Keratinocyte (primary cell): ENCODE results near the gene C2. TPM values are rescaled to one million over a fixed set of nuclear protein-coding genes. Genes with fewer than 3 reads are reported as not detected.
"Not testable (repeated sequence)": the region's sequence is repeated elsewhere in the genome, so short reads cannot be mapped to it uniquely, and the experiment has no call there.

Source experiments
- DNase-seq: peaks from one replicate; pipeline ENCODE4 v3.0.0-alpha.2; 2011; ENCODE audit warnings: low read depth, missing footprints, low spot score
- FAIRE-seq: peaks from 2 replicates; lab custom pipeline; 2011; peaks lifted over from hg19 to GRCh38; lab: Jason Lieb, UNC
- H2AFZ ChIP-seq: 2 replicates; pipeline ENCODE4 v1.6.0; 2012; ENCODE audit warnings: low read length, control low read depth, inconsistent platforms; ENCODE audit not compliant: control insufficient read depth
- H3K27ac ChIP-seq: 2 replicates; pipeline ENCODE4 v1.5.1; 2011; ENCODE audit warnings: low read length; ENCODE audit not compliant: control insufficient read depth, insufficient read depth
- H3K27me3 ChIP-seq: 3 replicates; pipeline ENCODE4 v1.6.0; 2011; ENCODE audit warnings: low read length; ENCODE audit not compliant: control insufficient read depth, insufficient read depth; ENCODE audit errors: extremely low read depth
- H3K36me3 ChIP-seq, 2 experiments: 2 replicates in 1 of 2; 3 replicates in 1 of 2; pipeline ENCODE4 v1.5.1; 2011; ENCODE audit warnings: low read length in 2 of 2, mild to moderate bottlenecking in 1 of 2; ENCODE audit not compliant: control insufficient read depth in 2 of 2, insufficient read depth in 2 of 2; ENCODE audit errors: extremely low read depth in 1 of 2
- H3K4me1 ChIP-seq: 3 replicates; pipeline ENCODE4 v1.5.1; 2011; ENCODE audit warnings: low read length; ENCODE audit not compliant: control insufficient read depth, insufficient read depth; ENCODE audit errors: extremely low read depth
- H3K4me2 ChIP-seq: 3 replicates; pipeline ENCODE4 v1.6.0; 2011; ENCODE audit warnings: low read depth, low read length; ENCODE audit not compliant: control insufficient read depth, insufficient read depth; ENCODE audit errors: extremely low read depth
- H3K4me3 ChIP-seq, 3 experiments: fragments of 200-600 bp in 1 of 3; sonication (generic) in 1 of 3; 2 replicates in 2 of 3; 3 replicates in 1 of 3; pipeline ENCODE4 v1.5.1; 2011 to 2016; ENCODE audit warnings: low read length in 3 of 3, mild to moderate bottlenecking in 3 of 3, control low read depth in 2 of 3, inconsistent platforms in 1 of 3, low read depth in 1 of 3, mixed read lengths in 1 of 3, mixed run types in 1 of 3, moderate library complexity in 1 of 3; ENCODE audit not compliant: control insufficient read depth in 2 of 3, insufficient read depth in 2 of 3; ENCODE audit errors: extremely low read depth in 1 of 3
- H3K79me2 ChIP-seq: 2 replicates; pipeline ENCODE4 v1.6.0; 2012; ENCODE audit warnings: low read length; ENCODE audit not compliant: control insufficient read depth, insufficient read depth
- H3K9ac ChIP-seq: 3 replicates; pipeline ENCODE4 v1.6.0; 2011; ENCODE audit warnings: low read length; ENCODE audit not compliant: control insufficient read depth, insufficient read depth; ENCODE audit errors: extremely low read depth
- H3K9me1 ChIP-seq: 3 replicates; pipeline ENCODE4 v1.6.0; 2011; ENCODE audit warnings: low read length; ENCODE audit not compliant: control insufficient read depth, insufficient read depth; ENCODE audit errors: extremely low read depth
- H3K9me3 ChIP-seq: 2 replicates; pipeline ENCODE4 v1.5.1; 2012; ENCODE audit warnings: low read depth, low read length; ENCODE audit not compliant: control insufficient read depth
- H4K20me1 ChIP-seq: 3 replicates; pipeline ENCODE4 v1.6.0; 2011; ENCODE audit warnings: low read length; ENCODE audit not compliant: control insufficient read depth, insufficient read depth; ENCODE audit errors: extremely low read depth
- dilution Hi-C: fragments of 300-500 bp; cut with MboI; formaldehyde crosslinking; loops from one replicate; pipeline ENCODE4 v1.7.0; 2020; ENCODE audit warnings: low sequenced_read_pairs; ENCODE audit not compliant: extremely low pct_ligation_motif_present
- polyA plus RNA-seq, 5 experiments: library from polyadenylated mRNA; depleted of rRNA in 3 of 5; stranded (reverse) in 3 of 5; stranded (forward) in 1 of 5; unstranded in 1 of 5; fragments of >200 nt; gene quantifications; 1 replicate in 1 of 5; 2 replicates in 3 of 5; 3 replicates in 1 of 5; pipeline versions ENCODE4 v1.2.1 to v1.2.3, GENCODE V29; 2011 to 2012; ENCODE audit warnings: missing spikeins in 2 of 5, low read depth in 1 of 5, low replicate concordance in 1 of 5
- small RNA-seq, 3 experiments: library from RNA; depleted of rRNA; stranded (forward); fragments of <200 nt; gene quantifications; one replicate each; pipeline ENCODE3, GENCODE V24; 2012; ENCODE audit warnings: low read depth in 3 of 3, low replicate concordance in 1 of 3; ENCODE audit not compliant: insufficient read length in 3 of 3

C2 gene
- polyA plus RNA-seq, 1 donor (not counting 4 experiments of a cell fraction or from before 2014, with no cell fraction given): not detected

GRCh38 chr6:31989363-31989762 lies 61.8 kb downstream of the C2 start:
- H4K20me1 ChIP-seq, H3K4me3 ChIP-seq, H3K9me1 ChIP-seq, H3K79me2 ChIP-seq, H3K36me3 ChIP-seq, H3K9ac ChIP-seq, DNase-seq, dilution Hi-C loops, H2AFZ ChIP-seq, H3K27ac ChIP-seq, H3K9me3 ChIP-seq, H3K4me2 ChIP-seq, FAIRE-seq, H3K27me3 ChIP-seq, H3K4me1 ChIP-seq: not testable (repeated sequence)

GRCh38 chr6:31994421-31994820 lies 66.9 kb downstream of the C2 start:
- DNase-seq, FAIRE-seq, H4K20me1 ChIP-seq, H3K79me2 ChIP-seq, H3K36me3 ChIP-seq, H3K9me1 ChIP-seq, H3K9me3 ChIP-seq, H3K4me2 ChIP-seq, H3K27me3 ChIP-seq, H2AFZ ChIP-seq, H3K4me3 ChIP-seq, H3K4me1 ChIP-seq, dilution Hi-C loops, H3K27ac ChIP-seq, H3K9ac ChIP-seq: not testable (repeated sequence)

Small RNAs within 50 kb of the gene (small RNA-seq; reads per million reads assigned to genes)
- gene AL645922.1: 0 reads per million in 3 experiments

Other genes with a start within 250 kb of the C2 start
- gene LY6G5C, start 246.7 kb upstream of the C2 start, polyA plus RNA-seq: 0.58 to 0.95 TPM (median 0.61 TPM) in 3 replicates
- 20.9 to 28.2 TPM (median 21.8 TPM) in 3 replicates for gene ABHD16A, start 224.4 kb upstream of the C2 start, polyA plus RNA-seq
- gene LY6G6F, start 220.9 kb upstream of the C2 start, polyA plus RNA-seq: not detected in 3 replicates
- 0.22 to 0.33 TPM in 2 of 3 replicates, not detected in the other for gene LY6G6D, start 212.4 kb upstream of the C2 start, polyA plus RNA-seq
- gene LY6G6C, start 206.0 kb upstream of the C2 start, polyA plus RNA-seq: 2.3 to 3.1 TPM (median 2.4 TPM) in 3 replicates
- gene MPIG6B, start 204.3 kb upstream of the C2 start, polyA plus RNA-seq: 0.06 to 0.21 TPM (median 0.10 TPM) in 3 replicates
- gene DDAH2, start 198.4 kb upstream of the C2 start, polyA plus RNA-seq: 3.0 to 6.7 TPM (median 3.1 TPM) in 3 replicates
- gene CLIC1, start 191.2 kb upstream of the C2 start, polyA plus RNA-seq: 759 to 873 TPM (median 832 TPM) in 3 replicates
- 9.4 to 14.8 TPM (median 11.4 TPM) in 3 replicates for gene MSH5, start 187.7 kb upstream of the C2 start, polyA plus RNA-seq
- 1.1 to 2.1 TPM (median 1.7 TPM) in 3 replicates for gene SAPCD1, start 165.1 kb upstream of the C2 start, polyA plus RNA-seq
- gene VWA7, start 150.4 kb upstream of the C2 start, polyA plus RNA-seq: 0.32 to 0.47 TPM (median 0.33 TPM) in 3 replicates
- 17.2 to 57.2 TPM (median 26.3 TPM) in 3 replicates for gene VARS1, start 132.0 kb upstream of the C2 start, polyA plus RNA-seq
- gene LSM2, start 120.8 kb upstream of the C2 start, polyA plus RNA-seq: 34.4 to 84.1 TPM (median 46.5 TPM) in 3 replicates
- gene HSPA1L, start 112.4 kb upstream of the C2 start, polyA plus RNA-seq: 0.31 to 0.60 TPM (median 0.54 TPM) in 3 replicates
- gene HSPA1A, start 112.2 kb upstream of the C2 start, polyA plus RNA-seq: 95.5 to 142 TPM (median 110 TPM) in 3 replicates
- 33.5 to 65.8 TPM (median 48.1 TPM) in 3 replicates for gene HSPA1B, start 100.0 kb upstream of the C2 start, polyA plus RNA-seq
- gene NEU1, start 64.9 kb upstream of the C2 start, polyA plus RNA-seq: 27.9 to 44.4 TPM (median 38.6 TPM) in 3 replicates
- 0.06 to 0.25 TPM (median 0.18 TPM) in 3 replicates for gene SLC44A4, start 48.7 kb upstream of the C2 start, polyA plus RNA-seq
- 17.6 to 26.5 TPM (median 17.7 TPM) in 3 replicates for gene EHMT2, start 30.0 kb upstream of the C2 start, polyA plus RNA-seq
- 0.55 to 0.64 TPM (median 0.63 TPM) in 3 replicates for gene ZBTB12, start 25.6 kb upstream of the C2 start, polyA plus RNA-seq
- 0.84 to 2.9 TPM (median 2.5 TPM) in 3 replicates for gene CFB, start 18.4 kb downstream of the C2 start, polyA plus RNA-seq
- gene NELFE, start 31.3 kb downstream of the C2 start, polyA plus RNA-seq: 45.1 to 57.9 TPM (median 51.9 TPM) in 3 replicates
- gene SKIC2, start 31.5 kb downstream of the C2 start, polyA plus RNA-seq: 24.5 to 37.7 TPM (median 37.5 TPM) in 3 replicates
- 7.0 to 10.4 TPM (median 7.6 TPM) in 3 replicates for gene DXO, start 44.4 kb downstream of the C2 start, polyA plus RNA-seq
- gene C4A, start 54.3 kb downstream of the C2 start, polyA plus RNA-seq: 1.2 to 2.9 TPM (median 1.4 TPM) in 3 replicates
- 1.3 to 2.8 TPM (median 1.8 TPM) in 3 replicates for gene C4B, start 87.1 kb downstream of the C2 start, polyA plus RNA-seq
- 0.04 to 0.05 TPM in 2 of 3 replicates, not detected in the other for gene CYP21A2, start 110.7 kb downstream of the C2 start, polyA plus RNA-seq
- gene TNXB, start 181.6 kb downstream of the C2 start, polyA plus RNA-seq: 0.02 to 0.25 TPM (median 0.06 TPM) in 3 replicates
- 30.4 to 51.2 TPM (median 37.9 TPM) in 3 replicates for gene ATF6B, start 200.5 kb downstream of the C2 start, polyA plus RNA-seq
- gene FKBPL, start 202.6 kb downstream of the C2 start, polyA plus RNA-seq: 4.2 to 5.6 TPM (median 4.9 TPM) in 3 replicates
- gene PRRT1, start 224.2 kb downstream of the C2 start, polyA plus RNA-seq: 0.09 to 0.17 TPM (median 0.09 TPM) in 3 replicates
- gene PPT2, start 226.4 kb downstream of the C2 start, polyA plus RNA-seq: 15.0 to 21.0 TPM (median 15.6 TPM) in 3 replicates
- gene EGFL8, start 236.9 kb downstream of the C2 start, polyA plus RNA-seq: 1.7 to 4.2 TPM (median 3.7 TPM) in 3 replicates
- 46.4 to 85.1 TPM (median 54.7 TPM) in 3 replicates for gene AGPAT1, start 248.4 kb downstream of the C2 start, polyA plus RNA-seq